K562 (cell line): ENCODE results near the gene TBC1D2. TPM values are rescaled to one million over a fixed set of nuclear protein-coding genes. Genes with fewer than 3 reads are reported as not detected.
A peak's percentile ranks its signal among the peaks of the same experiment; 100 is the strongest.

Experiments
- ATAC-seq: fragments of 200-7000 bp; cut with Tn5 transposase; 3 replicates; pipeline ENCODE4 v1.9.1; 2020; ENCODE audit warnings: moderate library complexity
- BruUV-seq: library from RNA; stranded (reverse); fragments of 400-500 nt; replicated peaks from 2 replicates; lab custom pipeline; 2021; lab: Mats Ljungman, UMichigan
- CTCF ChIA-PET: fragments of 300-600 bp; formaldehyde crosslinking; extraction: SDS; loops from one replicate; lab custom pipeline; 2021; ENCODE audit warnings: low intra/inter-chr PET ratio; lab: Yijun Ruan, JAX
- POLR2A ChIA-PET: fragments of 300-600, 350-650 bp; sonication (Branson Sonifier 250); formaldehyde crosslinking; extraction: SDS; loops from one replicate; lab custom pipeline; 2021; ENCODE audit warnings: antibody characterized with exemption, inconsistent platforms; lab: Yijun Ruan, JAX
- DNase-seq, 4 experiments: peaks; one replicate each; pipeline versions ENCODE4 v3.0.0 to v3.0.0-alpha.2; 2011 to 2018; ENCODE audit warnings: low spot score in 3 of 4, mixed read lengths in 3 of 4; ENCODE audit errors: extremely low read depth in 1 of 4
- FAIRE-seq: peaks from 2 replicates; lab custom pipeline; 2011; peaks lifted over from hg19 to GRCh38; lab: Jason Lieb, UNC
- H2AFZ ChIP-seq: 2 replicates; pipeline ENCODE4 v1.6.0; 2011; ENCODE audit warnings: low read depth, low read length, control low read depth, inconsistent platforms
- H3K27ac ChIP-seq: fragments of 200-600 bp; 3 replicates; pipeline ENCODE4 v1.8.0; 2011; ENCODE audit warnings: low read depth, mild to moderate bottlenecking, control low read depth, inconsistent platforms, low read length, moderate library complexity, mixed read lengths; ENCODE audit errors: extremely low read depth
- H3K27me3 ChIP-seq, 2 experiments: fragments of 300-600 bp in 1 of 2; 2 replicates in 1 of 2; 3 replicates in 1 of 2; pipeline versions ENCODE4 v1.6.0 to v1.8.0; 2011; ENCODE audit warnings: inconsistent platforms in 2 of 2, low read length in 2 of 2, mild to moderate bottlenecking in 1 of 2, mixed read lengths in 1 of 2, moderate library complexity in 1 of 2; ENCODE audit not compliant: control insufficient read depth in 2 of 2, insufficient read depth in 2 of 2
- H3K36me3 ChIP-seq: fragments of 300-600 bp; 3 replicates; pipeline ENCODE4 v1.8.0; 2011; ENCODE audit warnings: mild to moderate bottlenecking, low read length, inconsistent platforms; ENCODE audit not compliant: control insufficient read depth, insufficient read depth
- H3K4me1 ChIP-seq, 2 experiments: fragments of 200-600 bp in 1 of 2; replicated peaks in 1 of 2; 2 replicates in 1 of 2; 3 replicates in 1 of 2; pipeline versions ENCODE4 v1.5.1 to v1.8.0; 2011; ENCODE audit warnings: inconsistent platforms in 2 of 2, low read length in 2 of 2, mild to moderate bottlenecking in 1 of 2, mixed read lengths in 1 of 2, moderate library complexity in 1 of 2; ENCODE audit not compliant: control insufficient read depth in 2 of 2, insufficient read depth in 2 of 2
- H3K4me2 ChIP-seq: 2 replicates; pipeline ENCODE4 v1.6.1; 2011; ENCODE audit warnings: low read length, control low read depth, inconsistent platforms, mixed read lengths; ENCODE audit not compliant: insufficient read depth
- H3K4me3 ChIP-seq: fragments of 200-600 bp; sonication (generic), shearing (Covaris generic); 2 replicates; pipeline ENCODE4 v1.5.1; 2016; ENCODE audit warnings: control low read depth, inconsistent platforms
- H3K79me2 ChIP-seq: fragments of 200-600 bp; 3 replicates; pipeline ENCODE4 v1.8.0; 2011; ENCODE audit warnings: low read length, inconsistent platforms; ENCODE audit not compliant: control insufficient read depth, insufficient read depth
- H3K9ac ChIP-seq, 2 experiments: 2 replicates each; pipeline versions ENCODE4 v1.6.0 to v1.6.1; 2011; ENCODE audit warnings: low read depth in 2 of 2, low read length in 2 of 2, control low read depth in 1 of 2, inconsistent platforms in 1 of 2, mild to moderate bottlenecking in 1 of 2, mixed read lengths in 1 of 2; ENCODE audit not compliant: insufficient read depth in 1 of 2
- H3K9me1 ChIP-seq: one replicate; pipeline ENCODE4 v1.6.0; 2011; ENCODE audit warnings: inconsistent platforms, mild to moderate bottlenecking, low read length, moderate library complexity; ENCODE audit not compliant: control insufficient read depth, insufficient read depth
- H3K9me3 ChIP-seq: replicated peaks from 2 replicates; pipeline ENCODE4 v1.5.1; 2011; ENCODE audit warnings: low read depth, low read length, inconsistent platforms; ENCODE audit not compliant: control insufficient read depth, insufficient read depth
- H4K20me1 ChIP-seq: replicated peaks from 2 replicates; pipeline ENCODE4 v1.6.1; 2011; ENCODE audit warnings: low read length, inconsistent platforms, mixed read lengths; ENCODE audit not compliant: control insufficient read depth, insufficient read depth
- CREM ChIP-seq: IDR thresholded peaks from 2 replicates; pipeline ENCODE4 v1.6.1; 2014; ENCODE audit warnings: antibody characterized with exemption, low read depth
- DDX20 ChIP-seq: fragments of 450-650 bp; IDR thresholded peaks from 2 replicates; pipeline ENCODE4 v1.6.1; 2016; ENCODE audit warnings: missing genetic modification characterization, low read depth, mild to moderate bottlenecking, missing compliant biosample characterization, moderate library complexity
- NFRKB ChIP-seq: fragments of 450-650 bp; IDR thresholded peaks from 2 replicates; pipeline ENCODE4 v1.6.1; 2016; ENCODE audit warnings: low read depth
- ZNF347 ChIP-seq: fragments of 450-650 bp; formaldehyde crosslinking; IDR thresholded peaks from 2 replicates; pipeline ENCODE4 v1.4.0; 2020; ENCODE audit warnings: low read depth, mild to moderate bottlenecking, moderate library complexity
- ZNF592 ChIP-seq: fragments of 450-650 bp; IDR thresholded peaks from 2 replicates; pipeline ENCODE4 v1.6.1; 2017; ENCODE audit warnings: antibody characterized with exemption, mild to moderate bottlenecking
- WGBS: fragments of 100-300 bp; shearing (Covaris generic); methylation state at CpG from one replicate; pipeline ENCODE4 v1.1.6; 2016; ENCODE audit warnings: low coverage, mixed read lengths; ENCODE audit not compliant: insufficient coverage; ENCODE audit errors: missing lambda C conversion rate; 5-methylcytosine and 5-hydroxymethylcytosine counted together
- in situ Hi-C: fragments of 300-500 bp; cut with MboI; formaldehyde crosslinking; loops from 4 replicates; pipeline ENCODE4 v1.15.0; 2018; ENCODE audit warnings: inconsistent platforms, mixed read lengths
- intact Hi-C: fragments of 100-400 bp; cut with micrococcal nuclease; formaldehyde crosslinking; loops from 2 replicates; pipeline ENCODE4 v1.14.2; 2022
- polyA plus RNA-seq, 8 experiments: library from polyadenylated mRNA; depleted of rRNA in 4 of 8; stranded (reverse) in 5 of 8; unstranded in 3 of 8; fragments of >200 nt; fragmentation: Nextera tagmentation in 2 of 8; fragmentation: Illumina TruSeq in 1 of 8; extraction: Ambion mirVana in 2 of 8; extraction: Trizol in 1 of 8; gene quantifications; 2 replicates each; pipeline versions ENCODE4 v1.2.1 to v1.2.3, GENCODE V29; 2011 to 2014; ENCODE audit warnings: inconsistent platforms in 1 of 8, missing spikeins in 1 of 8
- total RNA-seq, 7 experiments: library from RNA; depleted of rRNA in 6 of 7; stranded (reverse); fragments of >200 nt in 6 of 7; fragmentation: Illumina TruSeq in 2 of 7; extraction: Trizol in 2 of 7; gene quantifications; 2 replicates each; pipeline versions ENCODE4 v1.2.1 to v1.2.3, GENCODE V29; 2011 to 2021; ENCODE audit warnings: low replicate concordance in 1 of 7
- TF ChIP-seq, protein P1 (sequence below): fragments of 250-450 bp; sonication (Bioruptor Pico); IDR thresholded peaks from 2 replicates; pipeline ENCODE4 v1.8.0; 2022; ENCODE audit warnings: inconsistent platforms, mild to moderate bottlenecking, moderate library complexity, borderline replicate concordance

The TBC1D2 gene
- total and polyA plus RNA-seq, 9 of the 15 experiments (the other 6 are each of a cell fraction or from before 2014, with no cell fraction given), result 0.10 to 7.0 (median 2.5) TPM

DNA sequence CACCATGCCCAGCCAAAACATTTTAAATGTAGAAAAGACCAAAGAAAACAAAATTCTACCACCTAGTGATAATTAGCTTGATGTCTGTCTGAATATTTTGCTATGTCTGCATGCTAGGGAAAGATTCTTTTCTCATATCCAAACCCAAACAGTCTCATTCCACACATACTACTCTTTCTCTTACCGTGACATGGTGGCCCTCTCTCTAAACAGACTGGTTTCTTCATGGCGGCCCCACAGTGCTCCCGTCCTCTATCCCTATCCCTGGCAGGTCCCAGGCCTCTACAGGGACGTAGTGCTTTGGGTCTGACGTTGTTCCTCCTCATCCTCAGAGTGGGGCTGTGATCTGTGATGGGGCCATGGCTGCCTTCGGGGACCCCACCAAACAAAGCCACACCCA is 71.1 kb downstream of the TBC1D2 start:
- Histone ChIP-seq H3K27me3 (no peaks in the 10 kb centered on the region), H3K27ac (peak overlapping the region; percentile 71), H3K4me2 (peak overlapping the region; percentile 64), H2AFZ (peak overlapping the region; percentile 77), H3K4me1 (peaks cover 42 to 67% of the 10 kb centered on the region in 2 experiments), H3K9me1 (no peaks in the 10 kb centered on the region), H3K9ac (peak overlapping the region; percentile 47 to 87), H3K36me3 (peaks cover 4% of the 10 kb centered on the region; the same call in 1 of the 3 replicates), H3K9me3 (no peaks in the 10 kb centered on the region), H4K20me1 (no peaks in the 10 kb centered on the region), H3K79me2 (peaks cover 80% of the 10 kb centered on the region), H3K4me3 (no peak overlapping the region; the same call in 1 of the 2 replicates)
- intact Hi-C loops, result loop anchor here (5.0 kb wide), 1 partner anchor 242 kb away; no protein-coding TSS in a partner anchor
- in situ Hi-C loops, result no loop called here
- ChIA-PET POLR2A (interaction anchor here (1.4 kb wide), 1 partner anchor 18 kb away, joined by 3 read pairs; no protein-coding TSS in a partner anchor), CTCF (interaction anchor here (1.0 kb wide), 1 partner anchor 21 kb away, joined by 4 read pairs; no protein-coding TSS in a partner anchor)
- no TSS peak for BruUV-seq
- TF ChIP-seq ZNF347 (CRISPR knock-in tag) (no peak), CREM (no peak), DDX20 (tag) (no peak), NFRKB (peak; percentile 44; the same call in 1 of the 2 replicates), ZNF592 (peak; percentile 53; the same call in 1 of the 2 replicates)
- TF ChIP-seq, protein P1, sequence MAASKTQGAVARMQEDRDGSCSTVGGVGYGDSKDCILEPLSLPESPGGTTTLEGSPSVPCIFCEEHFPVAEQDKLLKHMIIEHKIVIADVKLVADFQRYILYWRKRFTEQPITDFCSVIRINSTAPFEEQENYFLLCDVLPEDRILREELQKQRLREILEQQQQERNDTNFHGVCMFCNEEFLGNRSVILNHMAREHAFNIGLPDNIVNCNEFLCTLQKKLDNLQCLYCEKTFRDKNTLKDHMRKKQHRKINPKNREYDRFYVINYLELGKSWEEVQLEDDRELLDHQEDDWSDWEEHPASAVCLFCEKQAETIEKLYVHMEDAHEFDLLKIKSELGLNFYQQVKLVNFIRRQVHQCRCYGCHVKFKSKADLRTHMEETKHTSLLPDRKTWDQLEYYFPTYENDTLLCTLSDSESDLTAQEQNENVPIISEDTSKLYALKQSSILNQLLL (CRISPR knock-in tag), result no peak
- no peak for FAIRE-seq
- ATAC-seq, result no peak; the same call in 2 of the 3 replicates
- no peak for DNase-seq
- WGBS, result 10% methylated on average over 6 of the region's 6 CpGs
